Measurements from ENCODE around the gene ADAM12. TPM values are rescaled to one million over a fixed set of nuclear protein-coding genes. Genes with fewer than 3 reads are reported as not detected.
A peak's percentile ranks its signal among the peaks of the same experiment; 100 is the strongest.

The ADAM12 gene
- total and polyA plus RNA-seq, 2 experiments from 2014 or later, result 0.13 to 0.87 TPM

DNA sequence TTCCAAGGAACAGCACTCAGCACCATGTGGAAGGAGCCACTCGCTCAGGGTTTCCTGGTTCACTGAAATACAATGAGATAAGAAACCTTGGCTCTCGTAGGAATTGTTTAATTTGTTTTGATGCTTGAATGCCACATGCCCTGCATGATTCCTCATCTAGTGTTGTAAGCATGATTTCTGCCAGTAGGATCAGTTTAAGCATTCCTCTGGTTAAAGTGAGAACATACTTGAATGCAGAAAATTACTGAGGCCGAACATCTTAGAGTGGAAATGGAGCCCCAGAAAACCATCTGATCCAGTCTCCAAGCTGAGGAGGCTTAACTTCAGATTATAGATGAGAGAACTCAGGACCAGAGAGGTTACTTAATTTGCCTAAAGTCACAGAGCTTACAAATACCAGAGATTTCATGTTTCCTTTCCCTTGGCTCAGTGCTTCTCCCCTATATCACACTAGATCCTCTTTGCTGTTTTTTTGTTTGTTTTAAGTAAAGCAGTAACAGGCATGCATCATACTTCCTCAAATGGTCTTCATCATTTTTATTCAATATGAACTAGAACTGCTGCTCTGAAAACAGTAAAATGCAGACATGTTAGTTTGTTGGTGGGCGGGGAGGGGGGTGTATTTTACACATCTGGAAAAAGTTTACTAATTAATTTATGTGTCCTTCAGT is 125.1 kb downstream of the ADAM12 start (continued):
- TF ChIP-seq, protein P1, sequence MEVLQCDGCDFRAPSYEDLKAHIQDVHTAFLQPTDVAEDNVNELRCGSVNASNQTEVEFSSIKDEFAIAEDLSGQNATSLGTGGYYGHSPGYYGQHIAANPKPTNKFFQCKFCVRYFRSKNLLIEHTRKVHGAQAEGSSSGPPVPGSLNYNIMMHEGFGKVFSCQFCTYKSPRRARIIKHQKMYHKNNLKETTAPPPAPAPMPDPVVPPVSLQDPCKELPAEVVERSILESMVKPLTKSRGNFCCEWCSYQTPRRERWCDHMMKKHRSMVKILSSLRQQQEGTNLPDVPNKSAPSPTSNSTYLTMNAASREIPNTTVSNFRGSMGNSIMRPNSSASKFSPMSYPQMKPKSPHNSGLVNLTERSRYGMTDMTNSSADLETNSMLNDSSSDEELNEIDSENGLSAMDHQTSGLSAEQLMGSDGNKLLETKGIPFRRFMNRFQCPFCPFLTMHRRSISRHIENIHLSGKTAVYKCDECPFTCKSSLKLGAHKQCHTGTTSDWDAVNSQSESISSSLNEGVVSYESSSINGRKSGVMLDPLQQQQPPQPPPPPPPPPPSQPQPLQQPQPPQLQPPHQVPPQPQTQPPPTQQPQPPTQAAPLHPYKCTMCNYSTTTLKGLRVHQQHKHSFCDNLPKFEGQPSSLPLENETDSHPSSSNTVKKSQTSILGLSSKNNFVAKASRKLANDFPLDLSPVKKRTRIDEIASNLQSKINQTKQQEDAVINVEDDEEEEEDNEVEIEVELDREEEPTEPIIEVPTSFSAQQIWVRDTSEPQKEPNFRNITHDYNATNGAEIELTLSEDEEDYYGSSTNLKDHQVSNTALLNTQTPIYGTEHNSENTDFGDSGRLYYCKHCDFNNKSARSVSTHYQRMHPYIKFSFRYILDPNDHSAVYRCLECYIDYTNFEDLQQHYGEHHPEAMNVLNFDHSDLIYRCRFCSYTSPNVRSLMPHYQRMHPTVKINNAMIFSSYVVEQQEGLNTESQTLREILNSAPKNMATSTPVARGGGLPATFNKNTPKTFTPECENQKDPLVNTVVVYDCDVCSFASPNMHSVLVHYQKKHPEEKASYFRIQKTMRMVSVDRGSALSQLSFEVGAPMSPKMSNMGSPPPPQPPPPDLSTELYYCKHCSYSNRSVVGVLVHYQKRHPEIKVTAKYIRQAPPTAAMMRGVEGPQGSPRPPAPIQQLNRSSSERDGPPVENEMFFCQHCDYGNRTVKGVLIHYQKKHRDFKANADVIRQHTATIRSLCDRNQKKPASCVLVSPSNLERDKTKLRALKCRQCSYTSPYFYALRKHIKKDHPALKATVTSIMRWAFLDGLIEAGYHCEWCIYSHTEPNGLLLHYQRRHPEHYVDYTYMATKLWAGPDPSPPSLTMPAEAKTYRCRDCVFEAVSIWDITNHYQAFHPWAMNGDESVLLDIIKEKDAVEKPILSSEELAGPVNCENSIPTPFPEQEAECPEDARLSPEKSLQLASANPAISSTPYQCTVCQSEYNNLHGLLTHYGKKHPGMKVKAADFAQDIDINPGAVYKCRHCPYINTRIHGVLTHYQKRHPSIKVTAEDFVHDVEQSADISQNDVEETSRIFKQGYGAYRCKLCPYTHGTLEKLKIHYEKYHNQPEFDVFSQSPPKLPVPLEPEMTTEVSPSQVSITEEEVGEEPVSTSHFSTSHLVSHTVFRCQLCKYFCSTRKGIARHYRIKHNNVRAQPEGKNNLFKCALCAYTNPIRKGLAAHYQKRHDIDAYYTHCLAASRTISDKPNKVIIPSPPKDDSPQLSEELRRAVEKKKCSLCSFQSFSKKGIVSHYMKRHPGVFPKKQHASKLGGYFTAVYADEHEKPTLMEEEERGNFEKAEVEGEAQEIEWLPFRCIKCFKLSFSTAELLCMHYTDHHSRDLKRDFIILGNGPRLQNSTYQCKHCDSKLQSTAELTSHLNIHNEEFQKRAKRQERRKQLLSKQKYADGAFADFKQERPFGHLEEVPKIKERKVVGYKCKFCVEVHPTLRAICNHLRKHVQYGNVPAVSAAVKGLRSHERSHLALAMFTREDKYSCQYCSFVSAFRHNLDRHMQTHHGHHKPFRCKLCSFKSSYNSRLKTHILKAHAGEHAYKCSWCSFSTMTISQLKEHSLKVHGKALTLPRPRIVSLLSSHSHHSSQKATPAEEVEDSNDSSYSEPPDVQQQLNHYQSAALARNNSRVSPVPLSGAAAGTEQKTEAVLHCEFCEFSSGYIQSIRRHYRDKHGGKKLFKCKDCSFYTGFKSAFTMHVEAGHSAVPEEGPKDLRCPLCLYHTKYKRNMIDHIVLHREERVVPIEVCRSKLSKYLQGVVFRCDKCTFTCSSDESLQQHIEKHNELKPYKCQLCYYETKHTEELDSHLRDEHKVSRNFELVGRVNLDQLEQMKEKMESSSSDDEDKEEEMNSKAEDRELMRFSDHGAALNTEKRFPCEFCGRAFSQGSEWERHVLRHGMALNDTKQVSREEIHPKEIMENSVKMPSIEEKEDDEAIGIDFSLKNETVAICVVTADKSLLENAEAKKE (CRISPR knock-in tag; IDR thresholded peaks at IDR 0.05), result no peak
- TF ChIP-seq, protein P2, sequence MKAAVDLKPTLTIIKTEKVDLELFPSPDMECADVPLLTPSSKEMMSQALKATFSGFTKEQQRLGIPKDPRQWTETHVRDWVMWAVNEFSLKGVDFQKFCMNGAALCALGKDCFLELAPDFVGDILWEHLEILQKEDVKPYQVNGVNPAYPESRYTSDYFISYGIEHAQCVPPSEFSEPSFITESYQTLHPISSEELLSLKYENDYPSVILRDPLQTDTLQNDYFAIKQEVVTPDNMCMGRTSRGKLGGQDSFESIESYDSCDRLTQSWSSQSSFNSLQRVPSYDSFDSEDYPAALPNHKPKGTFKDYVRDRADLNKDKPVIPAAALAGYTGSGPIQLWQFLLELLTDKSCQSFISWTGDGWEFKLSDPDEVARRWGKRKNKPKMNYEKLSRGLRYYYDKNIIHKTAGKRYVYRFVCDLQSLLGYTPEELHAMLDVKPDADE (IDR thresholded peaks at IDR 0.05), result no peak
- no peak for TF ChIP-seq CREB1 (CRISPR knock-in tag; IDR thresholded peaks at IDR 0.05; ENCODE audit: low read depth)

DNA sequence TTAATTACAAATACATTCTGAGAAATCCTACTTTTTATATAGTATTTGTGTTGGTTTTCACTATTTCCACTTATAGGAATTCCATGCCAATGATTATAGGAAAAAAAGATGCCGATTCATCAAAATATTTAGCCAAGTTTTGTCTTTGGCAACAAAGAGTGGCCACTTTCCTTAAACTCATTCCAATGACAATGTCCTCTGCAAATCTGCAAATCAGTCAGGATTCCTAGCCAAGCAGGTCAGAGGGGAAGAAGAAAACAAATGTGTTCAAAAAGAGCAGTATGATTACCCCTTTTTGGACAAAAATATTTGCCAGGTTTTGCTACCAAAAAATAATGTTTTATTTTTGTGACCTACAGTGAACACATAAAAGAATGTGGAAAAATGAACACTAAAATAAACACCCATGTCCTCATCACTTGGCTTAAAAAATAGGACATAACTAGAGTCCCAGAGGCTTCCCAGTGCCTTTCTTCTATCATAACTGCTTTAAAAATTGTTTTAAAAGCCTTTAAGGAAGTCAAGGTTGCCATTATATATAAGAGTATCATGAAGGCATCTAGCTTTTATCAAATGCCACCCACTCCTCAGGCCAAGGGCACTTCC is 125.9 kb downstream of the ADAM12 start:
- H3F3A ChIP-seq (replicated peaks; ENCODE audit: low read depth), result no peaks in the 10 kb centered on the region
- no peaks in the 10 kb centered on the region for H4K20me1 ChIP-seq (replicated peaks; ENCODE audit: insufficient read depth)
- peak overlapping the region; percentile 72; the same call in 1 of the 2 replicates for H3K27ac Mint-ChIP-seq
- no peaks in the 10 kb centered on the region for H3K79me2 ChIP-seq (replicated peaks; ENCODE audit: insufficient read depth)
- DNase-seq (ENCODE audit: low spot score), result peak; percentile 21
- no peaks in the 10 kb centered on the region for H3K36me3 ChIP-seq (ENCODE audit: insufficient read depth)
- no peak overlapping the region for H3K4me3 ChIP-seq
- peaks cover 23% of the 10 kb centered on the region for H3K9me3 Mint-ChIP-seq
- ATAC-seq, result no peak; the same call in 2 of the 3 replicates
- no peak overlapping the region for H3K4me3 Mint-ChIP-seq
- H3K36me3 Mint-ChIP-seq (ENCODE audit: low read depth), result peaks cover 21% of the 10 kb centered on the region
- no peak overlapping the region for H3K27ac ChIP-seq (ENCODE audit: low read depth)
- 0 out of 2 replicates have a peak, but pooled peaks cover 4% of the 10 kb centered on the region for H3K9me2 ChIP-seq (ENCODE audit: insufficient read depth)
- H3K27me3 Mint-ChIP-seq (ENCODE audit: insufficient read depth, low read depth, poor library complexity), result peaks cover 2% of the 10 kb centered on the region
- peaks cover 22% of the 10 kb centered on the region; the same call in 2 of the 3 replicates for H3K4me1 Mint-ChIP-seq
- peak overlapping the region; percentile 83; the same call in 1 of the 2 replicates for H2AFZ ChIP-seq
- TF ChIP-seq STAT1 (IDR thresholded peaks at IDR 0.05; ENCODE audit: unreplicated experiment), result no peak
- no peak for TF ChIP-seq EZH2 (IDR thresholded peaks at IDR 0.05; ENCODE audit: low read depth, unreplicated experiment)
- TF ChIP-seq, protein P3, sequence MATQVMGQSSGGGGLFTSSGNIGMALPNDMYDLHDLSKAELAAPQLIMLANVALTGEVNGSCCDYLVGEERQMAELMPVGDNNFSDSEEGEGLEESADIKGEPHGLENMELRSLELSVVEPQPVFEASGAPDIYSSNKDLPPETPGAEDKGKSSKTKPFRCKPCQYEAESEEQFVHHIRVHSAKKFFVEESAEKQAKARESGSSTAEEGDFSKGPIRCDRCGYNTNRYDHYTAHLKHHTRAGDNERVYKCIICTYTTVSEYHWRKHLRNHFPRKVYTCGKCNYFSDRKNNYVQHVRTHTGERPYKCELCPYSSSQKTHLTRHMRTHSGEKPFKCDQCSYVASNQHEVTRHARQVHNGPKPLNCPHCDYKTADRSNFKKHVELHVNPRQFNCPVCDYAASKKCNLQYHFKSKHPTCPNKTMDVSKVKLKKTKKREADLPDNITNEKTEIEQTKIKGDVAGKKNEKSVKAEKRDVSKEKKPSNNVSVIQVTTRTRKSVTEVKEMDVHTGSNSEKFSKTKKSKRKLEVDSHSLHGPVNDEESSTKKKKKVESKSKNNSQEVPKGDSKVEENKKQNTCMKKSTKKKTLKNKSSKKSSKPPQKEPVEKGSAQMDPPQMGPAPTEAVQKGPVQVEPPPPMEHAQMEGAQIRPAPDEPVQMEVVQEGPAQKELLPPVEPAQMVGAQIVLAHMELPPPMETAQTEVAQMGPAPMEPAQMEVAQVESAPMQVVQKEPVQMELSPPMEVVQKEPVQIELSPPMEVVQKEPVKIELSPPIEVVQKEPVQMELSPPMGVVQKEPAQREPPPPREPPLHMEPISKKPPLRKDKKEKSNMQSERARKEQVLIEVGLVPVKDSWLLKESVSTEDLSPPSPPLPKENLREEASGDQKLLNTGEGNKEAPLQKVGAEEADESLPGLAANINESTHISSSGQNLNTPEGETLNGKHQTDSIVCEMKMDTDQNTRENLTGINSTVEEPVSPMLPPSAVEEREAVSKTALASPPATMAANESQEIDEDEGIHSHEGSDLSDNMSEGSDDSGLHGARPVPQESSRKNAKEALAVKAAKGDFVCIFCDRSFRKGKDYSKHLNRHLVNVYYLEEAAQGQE (IDR thresholded peaks at IDR 0.05; ENCODE audit: unreplicated experiment), result no peak
- no peak for TF ChIP-seq ZNF331 (CRISPR knock-in tag; IDR thresholded peaks at IDR 0.05; ENCODE audit: low read depth)
- no peak for TF ChIP-seq NANOG (IDR thresholded peaks at IDR 0.05; ENCODE audit: borderline replicate concordance)
- TF ChIP-seq, protein P4, sequence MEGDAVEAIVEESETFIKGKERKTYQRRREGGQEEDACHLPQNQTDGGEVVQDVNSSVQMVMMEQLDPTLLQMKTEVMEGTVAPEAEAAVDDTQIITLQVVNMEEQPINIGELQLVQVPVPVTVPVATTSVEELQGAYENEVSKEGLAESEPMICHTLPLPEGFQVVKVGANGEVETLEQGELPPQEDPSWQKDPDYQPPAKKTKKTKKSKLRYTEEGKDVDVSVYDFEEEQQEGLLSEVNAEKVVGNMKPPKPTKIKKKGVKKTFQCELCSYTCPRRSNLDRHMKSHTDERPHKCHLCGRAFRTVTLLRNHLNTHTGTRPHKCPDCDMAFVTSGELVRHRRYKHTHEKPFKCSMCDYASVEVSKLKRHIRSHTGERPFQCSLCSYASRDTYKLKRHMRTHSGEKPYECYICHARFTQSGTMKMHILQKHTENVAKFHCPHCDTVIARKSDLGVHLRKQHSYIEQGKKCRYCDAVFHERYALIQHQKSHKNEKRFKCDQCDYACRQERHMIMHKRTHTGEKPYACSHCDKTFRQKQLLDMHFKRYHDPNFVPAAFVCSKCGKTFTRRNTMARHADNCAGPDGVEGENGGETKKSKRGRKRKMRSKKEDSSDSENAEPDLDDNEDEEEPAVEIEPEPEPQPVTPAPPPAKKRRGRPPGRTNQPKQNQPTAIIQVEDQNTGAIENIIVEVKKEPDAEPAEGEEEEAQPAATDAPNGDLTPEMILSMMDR (conservative IDR thresholded peaks at IDR 0.05; ENCODE audit: low read depth in 2 of 2), result no peak
- no peak for TF ChIP-seq ZNF114 (CRISPR knock-in tag; IDR thresholded peaks at IDR 0.05)
- no peaks in the 10 kb centered on the region for H3K27me3 ChIP-seq (ENCODE audit: insufficient read depth)
- H3K4me2 ChIP-seq, result no peak overlapping the region
- H3K4me1 ChIP-seq (ENCODE audit: insufficient read depth), result peaks cover 13% of the 10 kb centered on the region
